GM21526 (cell line): ENCODE data around the gene INSIG2.

Experiments used
- ATAC-seq: cut with Tn5 transposase; IDR thresholded peaks from one replicate; pipeline ENCODE4 v1.9.1; 2021; ENCODE audit warnings: moderate library complexity; ENCODE audit not compliant: unreplicated experiment, low FRiP score

INSIG2 gene

GRCh38 chr2:118123561-118124232, 35.4 kb downstream of the INSIG2 start:
- no peak for ATAC-seq

DNA sequence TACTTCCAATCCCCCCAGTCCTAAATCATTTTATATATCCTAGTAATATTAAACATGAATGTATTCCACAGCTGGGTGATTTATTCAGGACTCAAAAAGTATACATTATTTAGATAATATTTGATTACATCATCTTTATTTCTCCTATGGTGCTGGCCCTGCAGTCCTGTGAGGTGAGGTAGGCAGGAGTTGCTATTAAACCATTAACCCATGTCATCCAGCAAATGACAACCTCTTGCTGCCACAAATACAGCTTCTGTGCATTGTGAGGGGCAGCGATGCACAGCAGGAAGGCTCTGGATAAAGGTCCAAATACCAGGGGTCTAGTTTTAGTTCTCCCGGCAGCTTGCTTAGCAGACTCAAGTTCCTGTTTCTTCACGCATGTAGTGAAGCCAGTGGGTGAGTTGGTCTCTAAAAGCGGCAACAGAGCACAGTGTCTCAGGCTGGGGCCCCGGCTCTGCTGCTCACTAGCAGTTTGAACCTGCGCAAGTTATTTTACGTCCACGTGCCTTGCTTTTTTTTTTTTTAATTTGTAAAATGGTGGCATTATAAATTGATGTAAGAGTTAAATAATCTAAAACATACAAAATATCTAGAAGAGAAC, 36.1 kb downstream of the INSIG2 start:
- ATAC-seq, result no peak

DNA sequence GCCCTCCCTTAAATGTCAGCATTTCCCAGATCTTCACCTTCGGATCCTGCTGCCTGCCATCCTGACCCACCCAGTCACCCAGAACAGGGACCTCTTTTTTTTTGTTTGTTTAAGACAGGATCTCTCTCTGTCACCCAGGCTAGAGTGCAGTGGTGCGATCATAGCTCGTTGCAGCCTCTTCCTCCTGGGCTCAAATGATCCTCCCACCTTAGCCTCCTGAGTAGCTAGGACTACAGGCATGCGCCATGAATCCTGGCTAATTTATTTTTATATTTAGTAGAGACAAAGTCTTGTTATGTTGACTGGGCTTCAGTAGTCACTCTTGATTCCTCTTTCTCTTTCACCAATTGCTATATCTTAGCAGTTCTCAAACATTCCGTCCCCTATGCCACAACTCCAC, 39.0 kb downstream of the INSIG2 start:
- no peak for ATAC-seq

DNA sequence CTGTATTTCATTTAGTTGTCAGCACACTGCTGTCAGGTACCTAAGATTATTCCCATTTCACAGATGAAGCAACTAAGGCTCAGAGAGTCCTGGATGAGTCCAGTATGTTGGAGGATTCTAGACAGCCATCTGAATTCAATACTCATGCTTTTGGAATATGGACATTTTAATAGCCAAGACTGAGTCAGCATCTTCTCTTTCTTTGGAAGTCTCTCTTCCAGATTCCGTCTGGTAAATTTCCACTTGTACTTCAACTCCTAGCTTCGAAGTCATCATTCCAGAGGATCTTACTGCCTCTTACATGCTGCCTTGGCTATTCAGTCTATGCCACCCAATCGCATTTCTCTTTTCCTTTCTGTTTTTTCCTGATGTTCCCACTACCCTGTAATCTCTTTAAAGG, 40.6 kb downstream of the INSIG2 start:
- no peak for ATAC-seq

DNA sequence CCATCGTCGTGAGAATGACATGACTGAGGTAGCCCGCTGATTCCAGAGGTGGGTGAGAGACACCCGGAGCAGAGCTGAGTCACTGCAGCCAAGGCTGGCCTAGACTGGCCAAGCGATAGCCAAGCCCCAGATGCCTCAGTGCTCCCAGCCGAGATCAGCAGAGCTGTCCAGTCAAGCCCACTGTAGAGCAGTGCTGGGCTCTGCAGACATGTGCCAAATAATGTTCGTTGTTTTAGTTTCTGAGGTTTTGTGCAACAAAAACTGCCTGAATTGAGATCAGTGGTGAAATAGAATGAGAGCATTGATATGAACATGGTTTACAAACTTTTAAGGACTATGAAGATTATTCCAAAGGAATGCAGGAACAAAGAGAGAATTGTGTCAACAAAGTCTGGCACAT, 42.1 kb downstream of the INSIG2 start:
- no peak for ATAC-seq

- no peak for ATAC-seq
These were observed 43.5 kb downstream of the INSIG2 start for GRCh38 chr2:118131771-118132170.

DNA sequence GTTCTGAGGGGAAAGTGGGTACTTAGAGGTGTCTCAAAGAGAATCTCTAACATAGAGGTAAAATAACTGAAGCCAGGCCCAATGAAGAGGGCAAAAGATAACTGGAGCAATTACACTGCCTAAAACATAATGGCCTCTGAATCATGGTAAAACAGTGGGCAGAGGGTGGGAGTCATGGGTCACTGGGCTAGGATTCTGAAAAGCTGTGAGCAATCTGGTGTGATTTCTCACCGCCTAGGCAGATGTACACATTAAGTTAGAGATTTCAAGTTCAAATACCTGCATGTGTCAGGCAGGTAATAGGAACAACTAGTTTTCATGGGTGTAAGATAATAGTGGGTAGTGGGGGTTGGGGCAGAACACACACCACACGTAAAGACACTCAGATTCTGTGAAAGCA, 45.6 kb downstream of the INSIG2 start:
- no peak for ATAC-seq

- no peak for ATAC-seq
These were observed 46.4 kb downstream of the INSIG2 start for GRCh38 chr2:118134650-118135049.

DNA sequence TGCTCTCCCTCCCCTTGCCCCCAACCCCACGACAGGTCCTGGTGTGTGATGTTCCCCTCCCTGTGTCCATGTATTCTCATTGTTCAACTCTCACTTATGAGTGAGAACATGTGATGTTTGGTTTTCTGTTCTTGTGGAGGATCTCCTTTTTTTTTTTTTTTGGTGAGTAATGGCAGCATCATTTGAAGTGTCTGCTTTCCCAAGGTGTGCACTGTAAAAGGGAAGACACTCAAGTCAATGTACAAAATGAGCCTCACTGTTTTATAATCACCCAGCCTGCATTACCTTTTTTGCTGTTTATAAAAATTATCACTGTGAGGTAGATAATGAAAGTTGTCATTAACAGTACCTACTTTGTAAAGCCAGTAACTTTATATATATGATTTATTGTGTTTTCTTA, 56.9 kb downstream of the INSIG2 start:
- ATAC-seq, result no peak

GRCh38 chr2:118145806-118146205, 57.5 kb downstream of the INSIG2 start:
- no peak for ATAC-seq

- ATAC-seq, result no peak
These were observed 58.3 kb downstream of the INSIG2 start for GRCh38 chr2:118146315-118147283.

DNA sequence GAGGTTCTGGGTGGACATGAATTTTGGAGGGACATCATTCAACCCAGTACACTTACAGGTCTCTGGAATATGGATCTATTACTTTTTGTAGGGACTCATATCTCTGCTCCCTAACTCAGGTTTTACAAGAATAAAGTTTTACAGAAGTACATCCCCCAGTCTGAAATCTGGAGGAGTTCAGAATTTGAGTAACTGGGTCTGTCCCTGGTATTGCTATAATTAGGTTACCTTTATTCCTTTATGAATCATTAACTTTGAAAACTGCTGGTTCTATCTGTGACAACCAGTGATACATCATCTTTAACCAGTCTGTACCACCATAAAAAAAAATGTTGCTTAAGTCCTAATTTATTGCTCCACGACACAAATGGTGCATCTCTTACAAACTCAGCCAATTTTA, 59.9 kb downstream of the INSIG2 start:
- no peak for ATAC-seq

DNA sequence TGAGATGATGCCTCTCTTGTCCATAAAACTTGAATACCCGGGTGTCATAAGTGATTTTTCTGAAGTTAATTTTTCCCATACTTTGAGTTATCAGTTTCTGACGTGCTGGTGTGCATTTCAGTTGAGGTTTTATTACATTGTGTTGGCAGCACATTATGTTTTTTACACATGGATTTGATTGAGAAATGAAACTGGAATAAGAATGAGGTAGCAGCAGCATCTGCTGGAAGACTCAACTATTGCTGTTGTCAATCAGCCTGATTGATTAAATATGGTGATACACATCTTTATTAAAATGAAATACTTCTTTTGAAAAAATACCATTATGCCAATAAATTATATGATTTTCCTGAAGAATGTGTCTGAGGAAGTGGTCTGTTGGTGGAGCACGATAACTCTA, 60.5 kb downstream of the INSIG2 start:
- ATAC-seq, result no peak

DNA sequence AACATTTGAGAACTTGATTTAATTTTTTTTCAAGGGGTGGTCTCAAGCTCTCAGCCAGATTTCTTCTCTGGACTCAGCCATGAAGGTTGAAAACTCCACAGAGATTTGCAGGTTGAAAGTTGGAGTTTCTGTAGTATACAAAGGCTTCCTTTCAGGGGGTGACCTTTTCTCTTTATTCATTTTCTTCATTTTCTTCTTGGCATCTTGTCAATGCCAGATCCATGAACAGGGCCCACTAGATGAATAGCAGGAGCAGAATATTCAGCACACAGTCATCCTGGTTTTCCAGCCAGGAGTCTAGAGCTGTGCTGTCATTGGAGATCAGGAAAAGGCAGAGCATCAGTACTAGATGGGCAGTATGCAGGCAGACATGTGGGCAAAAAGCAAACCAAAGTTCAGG, 62.0 kb downstream of the INSIG2 start:
- no peak for ATAC-seq

DNA sequence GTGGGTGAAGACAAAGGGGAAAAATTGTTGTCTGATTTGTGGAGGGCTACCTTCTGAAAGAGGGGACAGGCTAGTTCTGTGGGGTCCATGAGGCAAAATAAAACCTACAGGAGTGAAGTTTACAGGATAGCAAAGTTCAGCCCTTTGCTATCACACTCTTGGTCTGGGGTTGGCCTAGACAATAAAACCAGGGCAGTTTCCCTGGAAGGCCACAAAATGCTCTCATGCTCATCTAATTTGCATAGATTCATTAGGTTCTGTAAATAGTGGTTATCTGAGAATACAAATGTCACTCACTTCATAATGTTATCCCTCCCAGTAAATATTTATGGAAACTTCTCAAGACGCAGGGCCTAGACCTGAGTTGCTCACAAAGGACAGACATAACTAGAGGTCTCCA, 63.6 kb downstream of the INSIG2 start:
- no peak for ATAC-seq

DNA sequence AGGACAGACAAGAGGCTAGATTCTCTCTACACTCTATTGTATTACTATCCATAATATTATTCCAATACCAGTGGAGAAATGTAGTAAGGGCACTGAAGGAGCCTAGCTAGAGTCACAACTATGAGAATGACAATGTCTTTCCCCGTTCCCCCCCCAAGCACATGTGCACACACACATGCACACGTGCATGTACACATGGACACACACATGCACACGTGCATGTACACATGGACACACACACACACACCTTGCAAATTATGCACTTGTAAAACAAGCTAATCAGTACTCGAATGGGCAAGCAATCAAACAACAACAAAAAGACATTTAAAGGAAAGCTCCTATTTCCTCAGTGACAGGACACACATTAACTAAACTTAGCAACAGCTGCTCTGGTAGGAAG, 65.2 kb downstream of the INSIG2 start:
- ATAC-seq, result no peak

GRCh38 chr2:118154176-118154575, 65.9 kb downstream of the INSIG2 start:
- no peak for ATAC-seq
